ENCODE measurements around the gene GTPBP10.

GTPBP10 gene

GRCh38 chr7:90413185-90413528, 66.6 kb downstream of the GTPBP10 start:
- FAIRE-seq (no peak), DNase-seq (ENCODE audit: insufficient read length, low spot score) (no peak)
- TF ChIP-seq POLR2A (IDR thresholded peaks at IDR 0.05; ENCODE audit: low read depth, low read length) = no peak
- no peak for TF ChIP-seq POU2F2 (IDR thresholded peaks at IDR 0.05; ENCODE audit: low read depth, low read length)
- no peak for TF ChIP-seq PAX5 (IDR thresholded peaks at IDR 0.05; ENCODE audit: insufficient read depth, low read length, severe bottlenecking)
- TF ChIP-seq TAF1 (IDR thresholded peaks at IDR 0.05; ENCODE audit: low read depth, low read length) = no peak

DNA sequence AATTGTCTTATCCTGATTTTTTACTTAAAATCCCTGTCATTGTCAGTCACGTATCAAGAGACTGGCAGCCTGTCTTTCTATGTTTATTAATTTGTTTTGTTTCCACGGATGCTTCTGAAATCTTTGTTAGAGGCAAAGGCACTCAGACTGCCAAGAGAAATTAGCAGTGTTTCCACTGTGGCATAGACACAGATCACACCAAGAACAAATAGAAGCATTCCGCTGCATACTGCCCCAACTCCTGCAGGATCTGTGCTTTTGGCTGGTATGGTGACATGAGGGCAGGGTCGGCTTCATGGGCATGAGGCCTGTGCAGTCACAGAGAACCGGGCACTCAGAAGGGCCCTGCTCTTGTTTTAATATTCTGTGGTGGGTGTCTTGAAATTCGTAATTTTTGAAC, 75.1 kb downstream of the GTPBP10 start:
- no peak for TF ChIP-seq POLR2A (IDR thresholded peaks at IDR 0.05; ENCODE audit: low read depth, low read length)
- FAIRE-seq (no peak), DNase-seq (ENCODE audit: insufficient read length, low spot score) (no peak)

- FAIRE-seq (peak; percentile 88), DNase-seq (ENCODE audit: insufficient read length, low spot score) (no peak)
- no peak for TF ChIP-seq PAX5 (IDR thresholded peaks at IDR 0.05; ENCODE audit: insufficient read depth, low read length, severe bottlenecking)
- TF ChIP-seq SPI1 (IDR thresholded peaks at IDR 0.05; ENCODE audit: low read depth, low read length) = peak; percentile 67
Measured at GRCh38 chr7:90424720-90425119, 78.2 kb downstream of the GTPBP10 start.

- no peak for DNase-seq (ENCODE audit: insufficient read length, low spot score)
- no peak for FAIRE-seq
- TF ChIP-seq SPI1 (IDR thresholded peaks at IDR 0.05; ENCODE audit: low read depth, low read length) = no peak
- no peak for TF ChIP-seq POU2F2 (IDR thresholded peaks at IDR 0.05; ENCODE audit: low read depth, low read length)
Measured at GRCh38 chr7:90425376-90425775, 78.9 kb downstream of the GTPBP10 start.

- DNase-seq (ENCODE audit: insufficient read length, low spot score) = no peak
- FAIRE-seq = no peak
Measured at GRCh38 chr7:90430614-90431460, 84.3 kb downstream of the GTPBP10 start.

GRCh38 chr7:90432752-90433151, 86.2 kb downstream of the GTPBP10 start:
- FAIRE-seq (no peak), DNase-seq (ENCODE audit: insufficient read length, low spot score) (no peak)
- TF ChIP-seq PAX5 (IDR thresholded peaks at IDR 0.05; ENCODE audit: insufficient read depth, low read length, severe bottlenecking) (no peak), POLR2A (IDR thresholded peaks at IDR 0.05; ENCODE audit: low read depth, low read length) (no peak), POU2F2 (IDR thresholded peaks at IDR 0.05; ENCODE audit: low read depth, low read length) (no peak), TAF1 (IDR thresholded peaks at IDR 0.05; ENCODE audit: low read depth, low read length) (no peak), SPI1 (IDR thresholded peaks at IDR 0.05; ENCODE audit: low read depth, low read length) (no peak), POLR2AphosphoS5 (IDR thresholded peaks at IDR 0.05; ENCODE audit: low read depth, low read length) (no peak)

More at GRCh38 chr7:90430614-90431460, 84.3 kb downstream of the GTPBP10 start:
- no peak for TF ChIP-seq PAX5 (IDR thresholded peaks at IDR 0.05; ENCODE audit: insufficient read depth, low read length, severe bottlenecking)
- no peak for TF ChIP-seq TAF1 (IDR thresholded peaks at IDR 0.05; ENCODE audit: low read depth, low read length)
- TF ChIP-seq POU2F2 (IDR thresholded peaks at IDR 0.05; ENCODE audit: low read depth, low read length) = no peak
- TF ChIP-seq POLR2A (IDR thresholded peaks at IDR 0.05; ENCODE audit: low read depth, low read length) = no peak
- no peak for TF ChIP-seq POLR2AphosphoS5 (IDR thresholded peaks at IDR 0.05; ENCODE audit: low read depth, low read length)
- no peak for TF ChIP-seq SPI1 (IDR thresholded peaks at IDR 0.05; ENCODE audit: low read depth, low read length)

DNA sequence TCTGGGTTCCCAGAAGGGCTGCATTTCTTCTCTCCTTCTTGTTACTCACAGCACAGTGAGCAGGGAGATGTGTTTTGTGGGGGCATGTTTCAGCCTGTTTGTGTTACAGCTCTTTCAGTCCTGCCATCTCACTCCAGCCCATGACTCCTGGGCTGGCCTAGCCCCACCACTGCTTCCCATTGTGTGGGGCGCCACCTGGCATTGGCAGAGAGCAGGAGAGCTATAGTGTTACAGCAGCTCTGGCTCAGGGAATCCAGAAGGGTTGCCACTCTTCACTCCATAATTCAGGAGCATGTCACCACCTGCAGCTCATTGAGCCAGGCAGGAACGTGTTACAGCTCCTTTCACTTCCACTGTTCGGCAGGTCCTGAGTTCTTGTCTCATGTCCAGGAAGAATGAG, 86.7 kb downstream of the GTPBP10 start:
- no peak for TF ChIP-seq POLR2AphosphoS5 (IDR thresholded peaks at IDR 0.05; ENCODE audit: low read depth, low read length)
- TF ChIP-seq PAX5 (IDR thresholded peaks at IDR 0.05; ENCODE audit: insufficient read depth, low read length, severe bottlenecking) = no peak
- TF ChIP-seq POLR2A (IDR thresholded peaks at IDR 0.05; ENCODE audit: low read depth, low read length) = no peak
- TF ChIP-seq TAF1 (IDR thresholded peaks at IDR 0.05; ENCODE audit: low read depth, low read length) = no peak
- TF ChIP-seq SPI1 (IDR thresholded peaks at IDR 0.05; ENCODE audit: low read depth, low read length) = no peak
- no peak for TF ChIP-seq POU2F2 (IDR thresholded peaks at IDR 0.05; ENCODE audit: low read depth, low read length)
- DNase-seq (ENCODE audit: insufficient read length, low spot score) (no peak), FAIRE-seq (no peak)

Measured in GM12891 (cell line).